Measurements from ENCODE around the gene ICAM5.
A peak's percentile ranks its signal among the peaks of the same experiment; 100 is the strongest.

ICAM5 gene

GRCh38 chr19:10286803-10287737 lies 2.7 kb upstream of the ICAM5 start, which contains the start of gene ICAM4:
Gene ICAM4 (plus strand): TSS chr19:10286955. CDS start chr19:10287013, 58 bp downstream.
- TF ChIP-seq, protein P1, sequence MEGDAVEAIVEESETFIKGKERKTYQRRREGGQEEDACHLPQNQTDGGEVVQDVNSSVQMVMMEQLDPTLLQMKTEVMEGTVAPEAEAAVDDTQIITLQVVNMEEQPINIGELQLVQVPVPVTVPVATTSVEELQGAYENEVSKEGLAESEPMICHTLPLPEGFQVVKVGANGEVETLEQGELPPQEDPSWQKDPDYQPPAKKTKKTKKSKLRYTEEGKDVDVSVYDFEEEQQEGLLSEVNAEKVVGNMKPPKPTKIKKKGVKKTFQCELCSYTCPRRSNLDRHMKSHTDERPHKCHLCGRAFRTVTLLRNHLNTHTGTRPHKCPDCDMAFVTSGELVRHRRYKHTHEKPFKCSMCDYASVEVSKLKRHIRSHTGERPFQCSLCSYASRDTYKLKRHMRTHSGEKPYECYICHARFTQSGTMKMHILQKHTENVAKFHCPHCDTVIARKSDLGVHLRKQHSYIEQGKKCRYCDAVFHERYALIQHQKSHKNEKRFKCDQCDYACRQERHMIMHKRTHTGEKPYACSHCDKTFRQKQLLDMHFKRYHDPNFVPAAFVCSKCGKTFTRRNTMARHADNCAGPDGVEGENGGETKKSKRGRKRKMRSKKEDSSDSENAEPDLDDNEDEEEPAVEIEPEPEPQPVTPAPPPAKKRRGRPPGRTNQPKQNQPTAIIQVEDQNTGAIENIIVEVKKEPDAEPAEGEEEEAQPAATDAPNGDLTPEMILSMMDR (conservative IDR thresholded peaks at IDR 0.05; ENCODE audit: low read depth, low read length), result no peak
- no peak for DNase-seq (ENCODE audit: low read depth)
- H3K4me3 ChIP-seq (ENCODE audit: low read length), result no peak within 1 kb of the TSS

GRCh38 chr19:10288662-10289166 lies 1.0 kb upstream of the ICAM5 start:
- no peak for DNase-seq (ENCODE audit: low read depth)
- TF ChIP-seq, protein P1 (conservative IDR thresholded peaks at IDR 0.05; ENCODE audit: low read depth, low read length), result no peak
- peak overlapping the region; percentile 36 for H3K4me3 ChIP-seq (ENCODE audit: low read length)

DNA sequence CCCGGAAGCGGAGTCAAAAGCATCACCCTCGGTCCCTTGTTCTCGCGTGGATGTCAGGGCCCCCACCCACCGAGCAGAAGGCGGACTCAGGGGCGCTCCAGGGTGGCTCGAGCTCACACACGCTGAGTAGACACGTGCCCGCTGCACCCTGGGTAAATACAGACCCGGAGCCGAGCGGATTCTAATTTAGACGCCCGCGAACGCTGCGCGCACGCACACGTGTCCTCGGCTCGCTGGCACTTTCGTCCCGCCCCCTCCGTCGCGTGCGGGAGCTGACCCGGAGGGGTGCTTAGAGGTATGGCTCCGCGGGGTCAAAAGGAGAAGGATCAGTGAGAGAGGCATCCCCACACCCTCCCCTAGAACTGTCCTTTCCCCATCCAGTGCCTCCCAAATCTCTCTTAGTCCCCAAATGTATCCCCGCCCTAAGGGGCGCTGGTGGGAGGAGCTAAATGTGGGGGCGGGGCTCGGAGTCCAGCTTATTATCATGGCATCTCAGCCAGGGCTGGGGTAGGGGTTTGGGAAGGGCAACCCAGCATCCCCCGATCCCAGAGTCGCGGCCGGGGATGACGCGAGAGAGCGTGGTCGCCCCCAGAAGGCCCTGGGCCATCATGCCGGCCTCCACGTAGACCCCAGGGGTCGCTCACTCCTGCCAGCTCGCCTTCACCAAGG lies 451 bp upstream of the ICAM5 start:
- TF ChIP-seq, protein P1 (conservative IDR thresholded peaks at IDR 0.05; ENCODE audit: low read depth, low read length), result no peak
- H3K4me3 ChIP-seq (ENCODE audit: low read length), result peak overlapping the region; percentile 36
- no peak for DNase-seq (ENCODE audit: low read depth)

DNA sequence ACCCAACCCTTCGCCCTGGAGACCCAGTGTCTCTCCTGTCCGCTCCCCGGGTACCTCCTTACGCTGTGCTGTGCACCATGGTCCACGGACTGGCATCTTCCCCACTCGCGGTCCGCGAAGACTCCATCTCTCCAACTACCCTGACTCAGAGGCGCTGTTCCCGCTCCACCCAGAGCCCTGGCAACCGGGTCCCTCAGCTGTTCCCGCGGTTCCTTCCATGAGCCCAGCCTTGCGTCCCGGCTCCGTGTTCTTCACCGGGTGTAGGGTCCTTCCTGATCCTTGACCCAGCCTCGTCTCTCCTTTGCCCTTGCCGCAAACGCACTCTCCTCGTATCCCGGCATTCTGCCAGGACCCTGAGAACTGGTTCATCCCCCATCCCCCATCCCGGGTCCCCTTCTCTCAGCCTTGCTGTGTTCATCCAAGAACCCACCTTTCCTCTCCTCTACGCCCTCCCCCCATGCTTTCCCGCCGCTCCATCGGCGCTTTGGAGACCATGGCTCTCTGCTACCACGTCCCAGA lies 664 bp downstream of the ICAM5 start:
- DNase-seq (ENCODE audit: low read depth), result no peak
- no peak overlapping the region for H3K4me3 ChIP-seq (ENCODE audit: low read length)
- TF ChIP-seq, protein P1 (conservative IDR thresholded peaks at IDR 0.05; ENCODE audit: low read depth, low read length), result no peak

DNA sequence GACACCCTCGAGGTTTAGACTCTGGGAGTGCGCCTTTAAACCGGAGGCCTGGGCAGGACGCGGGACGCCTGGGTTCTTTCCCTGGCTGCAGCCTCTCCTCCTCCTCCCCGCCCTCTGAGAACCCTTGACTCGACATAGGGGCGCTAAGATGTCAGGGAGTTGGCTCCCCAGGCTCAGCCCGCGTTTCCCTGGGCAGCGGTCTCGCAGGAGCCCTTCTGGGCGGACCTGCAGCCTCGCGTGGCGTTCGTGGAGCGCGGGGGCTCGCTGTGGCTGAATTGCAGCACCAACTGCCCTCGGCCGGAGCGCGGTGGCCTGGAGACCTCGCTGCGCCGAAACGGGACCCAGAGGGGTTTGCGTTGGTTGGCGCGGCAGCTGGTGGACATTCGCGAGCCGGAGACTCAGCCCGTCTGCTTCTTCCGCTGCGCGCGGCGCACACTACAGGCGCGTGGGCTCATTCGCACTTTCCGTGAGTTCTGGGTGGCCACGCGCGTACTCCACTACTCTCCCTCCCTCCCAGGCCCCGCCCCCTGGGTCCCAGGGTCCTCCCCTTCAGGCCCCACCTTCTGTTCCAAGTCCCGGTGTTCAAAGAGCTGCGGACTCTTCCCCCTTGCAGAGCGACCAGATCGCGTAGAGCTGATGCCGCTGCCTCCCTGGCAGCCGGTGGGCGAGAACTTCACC lies 1.3 kb downstream of the ICAM5 start:
- H3K4me3 ChIP-seq (ENCODE audit: low read length), result peak overlapping the region; percentile 30
- TF ChIP-seq, protein P1 (conservative IDR thresholded peaks at IDR 0.05; ENCODE audit: low read depth, low read length), result no peak
- no peak for DNase-seq (ENCODE audit: low read depth)

- no peak for DNase-seq (ENCODE audit: low read depth)
- TF ChIP-seq, protein P1 (conservative IDR thresholded peaks at IDR 0.05; ENCODE audit: low read depth, low read length), result no peak
- peak overlapping the region; percentile 30 for H3K4me3 ChIP-seq (ENCODE audit: low read length)
Observed at GRCh38 chr19:10291554-10292205, 1.9 kb downstream of the ICAM5 start.

Data from retinal pigment epithelial cell (primary cell).